Activated naive CD4-positive, alpha-beta T cell (primary cell): ENCODE measurements around the gene CADM2.

Experiments
- DNase-seq, 4 experiments: peaks; one replicate each; lab custom pipeline; 2025; lab: John Stamatoyannopoulos, UW

Gene CADM2

DNA sequence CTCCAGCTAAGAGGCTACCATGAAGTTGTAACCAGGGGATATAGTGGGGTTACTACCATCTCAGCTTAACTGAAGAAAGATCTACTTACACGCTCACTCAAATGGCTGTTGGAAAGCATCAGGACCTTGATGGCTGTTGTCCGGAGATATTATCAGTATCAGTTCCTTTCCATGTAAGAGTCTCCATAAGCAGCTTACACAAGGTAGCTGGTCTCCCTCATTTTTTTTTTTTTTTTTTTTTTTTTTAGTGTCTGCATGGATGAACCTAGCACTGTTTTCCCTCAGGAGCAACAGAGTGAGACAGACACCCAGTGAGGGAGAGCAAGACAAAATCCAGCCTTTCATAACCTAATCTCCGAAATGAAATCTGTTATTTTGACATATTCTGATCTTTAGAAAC, 230.9 kb downstream of the CADM2 start:
- no peak for DNase-seq

GRCh38 chr3:85193565-85193964, 234.8 kb downstream of the CADM2 start:
- DNase-seq = no peak

DNA sequence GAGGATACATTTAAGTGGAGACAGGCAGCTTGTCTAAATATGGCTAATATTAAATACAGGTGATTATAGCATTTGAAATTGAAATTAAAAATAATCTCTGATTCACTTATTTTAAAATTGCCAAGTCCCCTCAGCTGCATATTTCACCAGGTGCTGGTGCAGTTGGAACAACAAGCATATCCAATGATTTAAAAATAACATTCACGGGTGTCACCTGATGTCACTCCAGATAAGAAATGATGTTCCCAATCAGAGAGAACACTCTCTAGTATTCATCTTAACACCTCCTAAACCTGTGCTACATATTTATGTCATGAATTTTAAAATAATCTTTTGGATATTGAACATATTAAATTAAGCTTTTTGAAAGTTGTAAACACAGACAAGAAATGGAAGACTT, 249.9 kb downstream of the CADM2 start:
- no peak for DNase-seq

GRCh38 chr3:85210540-85210939, 251.8 kb downstream of the CADM2 start:
- DNase-seq = no peak

DNA sequence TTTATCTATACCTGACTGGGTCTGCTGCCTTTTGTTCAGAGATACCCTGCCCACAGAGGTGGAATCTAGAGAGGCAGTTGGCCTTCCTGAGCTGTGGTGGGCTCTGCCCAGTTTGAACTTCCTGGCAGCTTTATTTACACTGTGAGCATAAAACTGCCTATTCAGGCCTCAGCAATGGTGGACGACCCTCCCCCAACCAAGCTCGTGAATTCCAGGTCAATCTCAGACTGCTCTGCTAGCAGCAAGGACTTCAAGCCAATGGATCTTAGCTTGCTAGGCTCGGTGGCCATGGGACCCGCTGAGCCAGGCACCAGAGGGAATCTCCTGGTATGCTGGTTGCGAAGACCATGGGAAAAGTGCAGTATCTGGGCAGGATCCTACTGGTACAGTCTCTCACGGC, 270.2 kb downstream of the CADM2 start:
- no peak for DNase-seq

GRCh38 chr3:85244091-85244490, 285.3 kb downstream of the CADM2 start:
- DNase-seq = no peak

DNA sequence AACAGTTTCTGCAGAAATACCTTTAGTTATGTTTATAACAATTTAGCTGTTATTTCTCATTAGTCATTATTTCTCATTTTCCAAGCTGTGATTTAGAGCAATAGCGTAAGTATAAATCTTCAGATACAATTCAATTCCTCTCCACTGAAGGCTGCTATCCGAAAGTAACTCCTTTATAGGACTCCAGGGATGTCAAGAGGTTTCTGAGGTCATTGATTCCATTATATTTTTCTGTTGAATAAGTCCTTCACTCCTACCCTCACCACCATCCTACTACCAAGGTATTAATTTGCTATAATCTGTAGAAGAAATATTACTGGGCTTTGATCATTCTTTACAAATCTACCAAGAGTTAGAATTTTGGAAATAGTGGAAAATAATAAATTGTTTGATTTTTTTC, 285.7 kb downstream of the CADM2 start:
- DNase-seq = no peak

- no peak for DNase-seq
These were observed 293.0 kb downstream of the CADM2 start for GRCh38 chr3:85251766-85252165.

DNA sequence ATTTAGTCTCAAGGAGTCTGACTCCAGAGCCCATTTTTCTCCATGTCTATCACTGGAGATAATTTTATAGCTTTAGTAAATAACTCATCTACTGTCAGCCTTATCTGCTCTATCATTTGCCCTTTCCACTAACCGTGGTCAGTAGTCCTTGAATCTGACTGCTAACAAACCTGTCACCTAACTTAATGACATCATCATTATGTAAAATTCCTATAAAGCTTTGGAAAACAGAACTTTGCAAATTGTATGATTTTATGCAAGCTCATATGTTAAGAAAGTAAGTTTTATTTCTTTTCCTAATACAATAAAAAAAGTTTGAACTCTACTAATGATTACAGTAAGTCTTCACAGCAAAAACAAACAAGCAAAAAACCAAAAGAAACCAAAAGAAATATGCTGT, 293.9 kb downstream of the CADM2 start:
- no peak for DNase-seq

DNA sequence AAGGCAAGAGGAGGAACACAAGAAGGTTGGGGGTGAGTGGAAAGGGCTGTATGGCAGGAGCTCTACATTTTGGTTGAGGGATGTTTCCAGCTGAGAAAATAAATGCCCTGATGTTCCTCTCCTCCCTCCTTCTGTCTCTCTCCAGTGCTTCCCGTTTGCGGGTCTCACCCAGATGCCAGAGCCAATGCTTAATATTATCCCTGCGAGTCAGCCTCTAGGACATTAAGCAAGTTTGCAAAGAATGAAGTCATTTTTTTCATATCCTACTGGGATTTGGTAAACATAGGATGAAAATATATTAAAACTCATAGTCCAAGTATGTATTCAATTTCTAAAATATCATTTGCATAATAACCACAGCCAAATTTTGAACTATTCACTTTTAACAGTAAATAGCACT, 295.9 kb downstream of the CADM2 start:
- no peak for DNase-seq

GRCh38 chr3:85255949-85256348, 297.2 kb downstream of the CADM2 start:
- DNase-seq = no peak

- DNase-seq = no peak
These were observed 299.5 kb downstream of the CADM2 start for GRCh38 chr3:85258326-85258725.

DNA sequence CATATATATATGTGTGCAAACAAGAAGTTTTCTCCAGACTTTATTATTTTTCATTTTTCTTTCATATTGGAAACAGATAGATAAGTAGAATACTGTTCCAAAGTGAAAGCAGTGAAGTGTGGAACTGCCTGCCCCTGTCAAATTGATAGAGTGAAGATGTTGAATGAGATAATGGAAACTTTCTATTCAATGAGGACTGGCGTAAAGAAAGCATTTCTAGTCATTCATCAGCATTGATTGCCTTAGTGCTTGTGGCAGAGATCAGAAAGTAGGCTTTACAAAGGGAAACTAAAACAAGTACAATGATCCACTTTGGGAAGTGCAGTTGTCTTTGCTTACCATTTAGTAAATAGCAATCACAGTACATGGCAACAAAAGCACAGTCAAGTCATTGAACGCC, 300.0 kb downstream of the CADM2 start:
- DNase-seq = no peak

DNA sequence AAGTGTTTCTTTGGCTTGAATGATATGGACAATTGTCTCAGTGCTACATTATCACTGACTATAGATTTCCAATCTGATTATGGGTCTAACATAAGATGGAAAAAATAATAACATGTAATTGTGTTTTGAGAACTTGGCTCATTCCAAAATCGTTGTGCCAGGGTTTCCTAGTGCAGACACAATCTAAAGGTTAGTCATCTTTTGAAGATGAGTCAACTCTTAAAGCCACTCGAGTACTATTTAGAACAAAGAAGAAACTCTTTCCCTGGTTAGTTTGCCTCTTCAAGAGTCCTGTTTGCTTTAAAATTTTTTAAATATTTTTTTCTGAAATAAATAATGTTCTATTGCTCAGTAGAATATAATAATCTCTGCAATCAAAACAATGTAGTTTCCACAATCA, 301.0 kb downstream of the CADM2 start:
- DNase-seq = no peak

GRCh38 chr3:85264381-85264780, 305.6 kb downstream of the CADM2 start:
- no peak for DNase-seq

DNA sequence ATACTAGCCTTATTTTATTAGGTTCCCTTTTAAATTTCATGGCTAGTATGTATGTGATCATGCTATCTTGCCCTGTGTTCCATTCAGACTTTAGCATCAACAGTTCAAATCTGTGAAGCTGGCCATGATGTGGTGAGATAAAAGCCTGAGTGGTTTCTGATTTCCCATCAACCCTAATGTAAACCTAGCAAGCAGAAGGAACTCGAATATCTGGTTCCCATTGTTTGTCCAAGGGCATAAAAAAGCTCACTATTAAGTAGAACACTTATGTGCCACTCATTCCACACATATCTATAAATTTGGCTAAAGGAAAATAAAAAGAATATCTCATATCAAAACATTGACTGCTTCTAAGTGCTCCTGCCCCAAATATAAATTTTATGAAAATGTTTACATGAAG, 311.7 kb downstream of the CADM2 start:
- DNase-seq = no peak

DNA sequence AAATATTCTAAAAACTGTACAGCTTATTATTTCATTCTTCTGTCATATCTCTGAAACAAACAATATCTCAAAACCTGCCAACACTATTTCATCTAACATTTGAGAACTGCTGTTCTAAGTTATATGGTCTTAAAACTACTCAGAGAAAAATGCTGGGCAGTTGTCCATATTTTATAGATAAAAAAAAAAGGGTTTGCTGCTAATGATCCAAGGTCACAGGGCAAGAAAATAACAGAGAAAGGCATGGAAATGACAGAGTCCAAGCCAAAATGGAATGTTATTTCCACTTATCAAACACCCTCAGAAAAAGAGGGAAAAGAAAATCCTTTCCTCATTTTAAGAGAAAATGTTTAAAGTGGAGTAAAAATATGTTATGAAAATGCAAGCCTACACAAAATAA, 313.1 kb downstream of the CADM2 start:
- DNase-seq = no peak

DNA sequence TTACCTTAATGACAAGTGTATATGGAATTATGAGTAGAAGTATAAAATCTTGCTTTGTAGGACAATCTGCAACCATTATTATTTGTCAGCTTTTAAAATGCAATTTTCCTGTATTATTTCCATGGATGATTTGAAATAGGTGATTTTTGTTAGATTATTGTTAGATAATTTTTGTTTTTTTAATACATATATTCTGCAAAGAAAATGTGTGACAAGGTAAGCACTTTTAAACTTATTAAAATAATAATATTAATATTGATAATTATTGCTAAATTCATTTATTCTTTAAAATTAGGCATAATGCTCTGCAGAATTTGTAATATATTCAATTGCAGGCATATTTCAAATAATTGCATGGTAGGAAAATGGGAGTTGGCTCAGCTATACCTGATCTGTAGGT, 329.5 kb downstream of the CADM2 start:
- DNase-seq = no peak

DNA sequence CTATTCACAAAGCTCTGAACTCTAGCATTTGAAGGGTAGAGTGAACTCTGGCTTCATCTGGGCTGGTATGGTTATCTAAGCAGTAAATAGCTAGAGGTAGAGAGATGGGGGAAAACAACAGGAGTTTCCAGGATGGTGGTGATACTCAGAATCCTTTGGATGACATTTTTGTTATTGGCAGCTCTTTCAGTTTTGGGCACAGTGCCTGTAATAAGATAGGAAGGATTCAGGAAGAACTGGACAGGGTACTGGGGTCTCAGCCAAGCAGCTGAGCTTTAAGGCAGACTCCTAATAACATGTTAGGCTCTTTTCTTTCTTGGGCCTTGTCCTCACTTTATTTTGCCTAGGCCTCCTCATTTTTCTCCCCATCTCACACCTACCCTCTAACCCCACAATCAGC, 338.5 kb downstream of the CADM2 start:
- no peak for DNase-seq

GRCh38 chr3:85298032-85298431, 339.2 kb downstream of the CADM2 start:
- no peak for DNase-seq

DNA sequence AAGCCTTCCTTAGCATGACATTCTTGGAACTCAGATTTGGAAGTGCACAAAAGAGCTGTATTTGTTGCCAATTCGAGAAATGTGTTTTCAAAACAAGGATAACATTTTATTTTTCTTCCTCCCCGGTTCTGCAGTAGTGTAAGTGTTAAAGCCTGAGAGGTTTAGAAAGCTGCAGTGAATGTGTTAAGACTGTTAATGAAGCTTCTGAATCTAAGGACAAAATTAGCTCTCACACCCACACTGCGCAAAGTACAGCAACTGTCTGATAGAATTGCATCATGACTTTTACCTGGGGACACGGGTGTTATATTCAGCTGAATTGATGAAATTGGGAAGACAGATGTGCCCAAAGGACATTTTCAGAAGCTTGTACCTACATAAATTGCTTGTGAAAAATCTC, 344.4 kb downstream of the CADM2 start:
- no peak for DNase-seq

DNA sequence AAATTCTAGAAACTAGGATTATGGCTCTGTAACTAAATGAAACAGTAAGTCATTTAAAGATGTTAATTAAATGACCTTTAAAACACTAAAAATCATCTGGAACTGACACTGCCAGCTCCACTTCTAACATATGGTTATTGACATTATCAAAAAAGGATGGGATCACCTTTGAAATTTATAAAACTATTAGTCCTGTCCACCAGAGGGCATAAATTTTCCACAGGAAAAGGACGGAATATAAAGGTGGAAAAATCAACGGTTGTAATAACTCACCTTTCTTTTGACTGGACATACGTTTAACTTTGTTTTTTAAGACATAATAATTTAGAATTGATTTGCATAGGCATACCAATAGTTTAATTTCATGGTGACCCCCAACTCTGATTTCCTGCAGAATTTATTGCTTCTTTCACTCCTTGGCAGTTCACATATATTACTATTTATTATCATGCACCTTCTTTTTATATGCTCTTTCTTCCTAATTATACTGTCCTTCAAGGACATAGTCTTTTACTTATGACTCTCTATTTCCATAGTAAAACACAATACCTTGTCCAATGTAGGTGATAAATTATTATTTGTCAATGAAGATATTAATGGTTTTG, 345.7 kb downstream of the CADM2 start:
- no peak for DNase-seq

GRCh38 chr3:85312331-85312730, 353.5 kb downstream of the CADM2 start:
- no peak for DNase-seq

- no peak for DNase-seq
These were observed 354.6 kb downstream of the CADM2 start for GRCh38 chr3:85313380-85313779.

DNA sequence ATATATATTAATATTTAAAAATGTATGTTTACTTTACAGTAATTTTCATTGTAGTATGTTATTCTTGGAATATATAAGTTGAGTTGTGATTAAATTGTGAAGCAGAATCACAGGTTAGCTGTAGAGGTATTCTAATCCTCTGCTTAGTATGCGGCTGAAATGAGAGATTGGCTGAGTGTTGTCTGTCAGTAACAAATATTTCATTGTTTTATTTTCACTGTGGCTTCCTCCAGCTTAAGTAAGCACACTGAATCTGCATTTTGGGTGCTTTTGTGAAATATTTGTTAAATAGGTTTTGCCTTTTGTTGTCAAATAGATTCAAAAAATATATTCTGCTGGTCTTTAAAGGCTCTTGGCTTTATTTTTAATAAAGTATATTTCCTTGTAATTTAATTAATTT, 357.5 kb downstream of the CADM2 start:
- no peak for DNase-seq
